Cardiac fibroblast (primary cell): ENCODE data around the gene MRPL27.

Experiments
- DNase-seq, 2 donors: peaks; one replicate each; pipeline versions ENCODE4 v3.0.0 to v3.0.0-alpha.2; 2010; ENCODE audit warnings: low read depth in 2 of 2
- H3K4me3 ChIP-seq, 2 donors: replicated peaks in 1 of 2; 1 replicate in 1 of 2; 2 replicates in 1 of 2; pipeline ENCODE4 v1.5.1; 2011; ENCODE audit warnings: low read depth in 2 of 2, low read length in 2 of 2, mild to moderate bottlenecking in 2 of 2, moderate library complexity in 1 of 2
- CTCF ChIP-seq: IDR thresholded peaks from one replicate; pipeline ENCODE4 v1.5.1; 2011; ENCODE audit warnings: low read depth, mild to moderate bottlenecking, low read length, inconsistent platforms

MRPL27 gene

GRCh38 chr17:50318501-50319285, 54.3 kb downstream of the MRPL27 start:
- no peak for TF ChIP-seq CTCF
- H3K4me3 ChIP-seq: no peak overlapping the region
- DNase-seq: no peak
